ENCODE results near the gene NUDC.

Gene NUDC

GRCh38 chr1:26890467-26890796, 31.1 kb upstream of the NUDC start:
- Histone ChIP-seq H3K36me3 (ENCODE audit: insufficient read depth, low read length) (peaks cover 17% of the 10 kb centered on the region; the same call in 1 of the 2 replicates), H4K20me1 (ENCODE audit: insufficient read depth, low read length, poor library complexity, severe bottlenecking) (peaks cover 15% of the 10 kb centered on the region), H3K9ac (ENCODE audit: low read depth, low read length, poor library complexity, severe bottlenecking) (peak overlapping the region; percentile 87), H3F3A (ENCODE audit: low read depth) (no peaks in the 10 kb centered on the region), H3K4me2 (ENCODE audit: low read depth, low read length, poor library complexity, severe bottlenecking) (peak overlapping the region; percentile 95), H3K9me3 (ENCODE audit: insufficient read depth, low read depth, low read length) (no peaks in the 10 kb centered on the region), H2AFZ (ENCODE audit: low read length) (peak overlapping the region; percentile 96), H3K4me1 (ENCODE audit: insufficient read depth, low read length, poor library complexity, severe bottlenecking) (peaks cover 20% of the 10 kb centered on the region), H3K9me2 (replicated peaks; ENCODE audit: low read depth, low read length) (no peaks in the 10 kb centered on the region), H3K4me3 (ENCODE audit: low read length, poor library complexity, severe bottlenecking) (peak overlapping the region; percentile 86), H3K27me3 (ENCODE audit: insufficient read depth, low read length, poor library complexity, severe bottlenecking) (no peaks in the 10 kb centered on the region), H3K79me2 (ENCODE audit: insufficient read depth, low read length) (peaks cover 28% of the 10 kb centered on the region)
- TF ChIP-seq CTCF (conservative IDR thresholded peaks at IDR 0.05; ENCODE audit: low read length) (no peak), EZH2phosphoT487 (IDR thresholded peaks at IDR 0.05; ENCODE audit: borderline replicate concordance) (no peak)

- Histone ChIP-seq H3K9ac (ENCODE audit: low read depth, low read length, poor library complexity, severe bottlenecking) (no peak overlapping the region), H3K27me3 (ENCODE audit: insufficient read depth, low read length, poor library complexity, severe bottlenecking) (no peaks in the 10 kb centered on the region), H3K4me2 (ENCODE audit: low read depth, low read length, poor library complexity, severe bottlenecking) (no peak overlapping the region), H3K4me1 (ENCODE audit: insufficient read depth, low read length, poor library complexity, severe bottlenecking) (peaks cover 17% of the 10 kb centered on the region), H3K79me2 (ENCODE audit: insufficient read depth, low read length) (peaks cover 31% of the 10 kb centered on the region), H3K36me3 (ENCODE audit: insufficient read depth, low read length) (peaks cover 10% of the 10 kb centered on the region; the same call in 1 of the 2 replicates), H3K4me3 (ENCODE audit: low read length, poor library complexity, severe bottlenecking) (no peak overlapping the region), H2AFZ (ENCODE audit: low read length) (no peak overlapping the region), H3K9me2 (replicated peaks; ENCODE audit: low read depth, low read length) (no peaks in the 10 kb centered on the region), H4K20me1 (ENCODE audit: insufficient read depth, low read length, poor library complexity, severe bottlenecking) (peaks cover 7% of the 10 kb centered on the region), H3F3A (ENCODE audit: low read depth) (no peaks in the 10 kb centered on the region), H3K9me3 (ENCODE audit: insufficient read depth, low read depth, low read length) (no peaks in the 10 kb centered on the region)
- TF ChIP-seq EZH2phosphoT487 (IDR thresholded peaks at IDR 0.05; ENCODE audit: borderline replicate concordance), result no peak
- TF ChIP-seq CTCF (conservative IDR thresholded peaks at IDR 0.05; ENCODE audit: low read length), result no peak
These were observed 27.3 kb upstream of the NUDC start for GRCh38 chr1:26894263-26894662.

GRCh38 chr1:26897351-26897750, 24.2 kb upstream of the NUDC start:
- H3K9ac ChIP-seq (ENCODE audit: low read depth, low read length, poor library complexity, severe bottlenecking), result no peak overlapping the region
- no peaks in the 10 kb centered on the region for H4K20me1 ChIP-seq (ENCODE audit: insufficient read depth, low read length, poor library complexity, severe bottlenecking)
- H3K4me3 ChIP-seq (ENCODE audit: low read length, poor library complexity, severe bottlenecking), result no peak overlapping the region
- no peaks in the 10 kb centered on the region for H3K9me3 ChIP-seq (ENCODE audit: insufficient read depth, low read depth, low read length)
- peaks cover 37% of the 10 kb centered on the region for H3K79me2 ChIP-seq (ENCODE audit: insufficient read depth, low read length)
- H3F3A ChIP-seq (ENCODE audit: low read depth), result no peaks in the 10 kb centered on the region
- no peak overlapping the region for H3K4me2 ChIP-seq (ENCODE audit: low read depth, low read length, poor library complexity, severe bottlenecking)
- H3K9me2 ChIP-seq (replicated peaks; ENCODE audit: low read depth, low read length), result no peaks in the 10 kb centered on the region
- H3K27me3 ChIP-seq (ENCODE audit: insufficient read depth, low read length, poor library complexity, severe bottlenecking), result no peaks in the 10 kb centered on the region
- H3K36me3 ChIP-seq (ENCODE audit: insufficient read depth, low read length), result peaks cover 10% of the 10 kb centered on the region; the same call in 1 of the 2 replicates
- H3K4me1 ChIP-seq (ENCODE audit: insufficient read depth, low read length, poor library complexity, severe bottlenecking), result peaks cover 16% of the 10 kb centered on the region
- no peak overlapping the region for H2AFZ ChIP-seq (ENCODE audit: low read length)
- TF ChIP-seq EZH2phosphoT487 (IDR thresholded peaks at IDR 0.05; ENCODE audit: borderline replicate concordance), result no peak
- TF ChIP-seq CTCF (conservative IDR thresholded peaks at IDR 0.05; ENCODE audit: low read length), result no peak
